CD4-positive, alpha-beta T cell (primary cell): Measurements from ENCODE around the gene EPS8L3. TPM values are rescaled to one million over a fixed set of nuclear protein-coding genes. Genes with fewer than 3 reads are reported as not detected.
A peak's percentile ranks its signal among the peaks of the same experiment; 100 is the strongest.
"Not testable (repeated sequence)": the region's sequence is repeated elsewhere in the genome, so short reads cannot be mapped to it uniquely, and the experiment has no call there.

Experiments used
- ATAC-seq: fragments of 200-7000 bp; cut with Tn5 transposase; one replicate; pipeline ENCODE4 v1.10.0; 2022; ENCODE audit warnings: mild to moderate bottlenecking; ENCODE audit not compliant: poor library complexity
- CTCF ChIA-PET: fragments of 350-600 bp; sonication (Branson Sonifier 250); formaldehyde crosslinking; loops from one replicate; lab custom pipeline; 2021; ENCODE audit warnings: antibody characterized with exemption, inconsistent platforms; lab: Charles Lee
- POLR2A ChIA-PET: fragments of 350-600 bp; sonication (Branson Sonifier 250); formaldehyde crosslinking; loops from one replicate; lab custom pipeline; 2021; ENCODE audit warnings: antibody characterized with exemption, inconsistent platforms; lab: Charles Lee
- DNase-seq, 14 experiments: peaks; one replicate each; pipeline ENCODE4 v3.0.0-alpha.2; 2013 to 2020; ENCODE audit warnings: mixed read lengths in 2 of 14
- H3K27ac ChIP-seq, 2 donors: one replicate each; pipeline versions ENCODE4 v1.5.1 to v1.7.0; 2013; ENCODE audit warnings: low read length in 2 of 2, low read depth in 1 of 2, mild to moderate bottlenecking in 1 of 2
- H3K27me3 ChIP-seq, 2 experiments: 1 replicate in 1 of 2; 2 replicates in 1 of 2; pipeline versions ENCODE4 v1.6.1 to v1.7.0; 2013; ENCODE audit warnings: low read length in 2 of 2, control low read depth in 1 of 2, mild to moderate bottlenecking in 1 of 2, moderate library complexity in 1 of 2; ENCODE audit not compliant: insufficient read depth in 2 of 2, control insufficient read depth in 1 of 2
- H3K36me3 ChIP-seq: one replicate; pipeline ENCODE4 v1.6.1; 2013; ENCODE audit warnings: low read length, control low read depth; ENCODE audit not compliant: insufficient read depth
- H3K4me1 ChIP-seq: one replicate; pipeline ENCODE4 v1.6.1; 2013; ENCODE audit warnings: low read length, control low read depth; ENCODE audit not compliant: insufficient read depth
- H3K4me3 ChIP-seq: one replicate; pipeline ENCODE4 v1.5.1; 2013; ENCODE audit warnings: mild to moderate bottlenecking, low read length, moderate library complexity
- H3K9me3 ChIP-seq, 2 experiments: 1 replicate in 1 of 2; 2 replicates in 1 of 2; pipeline versions ENCODE4 v1.6.1 to v1.7.0; 2013; ENCODE audit warnings: low read length in 2 of 2, mild to moderate bottlenecking in 2 of 2, control low read depth in 1 of 2, moderate library complexity in 1 of 2; ENCODE audit not compliant: control insufficient read depth in 1 of 2, insufficient read depth in 1 of 2
- H3K27ac Mint-ChIP-seq: one replicate; pipeline ENCODE4 v1.8.0; 2020; ENCODE audit warnings: mixed read lengths
- H3K27me3 Mint-ChIP-seq: one replicate; pipeline ENCODE4 v1.8.0; 2021; ENCODE audit warnings: mixed read lengths
- H3K36me3 Mint-ChIP-seq: one replicate; pipeline ENCODE4 v1.8.0; 2021; ENCODE audit warnings: low read depth, mixed read lengths
- H3K4me1 Mint-ChIP-seq: one replicate; pipeline ENCODE4 v1.8.0; 2021; ENCODE audit warnings: low read depth, mixed read lengths
- H3K4me3 Mint-ChIP-seq: one replicate; pipeline ENCODE4 v1.8.0; 2020; ENCODE audit warnings: mild to moderate bottlenecking, mixed read lengths
- H3K9me3 Mint-ChIP-seq: one replicate; pipeline ENCODE4 v1.8.0; 2020; ENCODE audit warnings: mixed read lengths
- intact Hi-C, 2 experiments: fragments of 100-400 bp; cut with DNase I in 1 of 2; cut with micrococcal nuclease in 1 of 2; formaldehyde crosslinking; loops; one replicate each; pipeline versions ENCODE4 v1.15.1 to v1.9.0; 2023 to 2025; cut with DNase I, micrococcal nuclease
- total RNA-seq, 174 experiments: library from RNA in 2 of 174; stranded (reverse) in 2 of 174; gene quantifications; one replicate each; pipeline ENCODE4 v1.2.3 and lab custom pipeline; 2021 to 2026
- TF ChIP-seq, protein P1 (sequence below): fragments of 200-600 bp; IDR thresholded peaks from one replicate; pipeline ENCODE4 v1.8.0; 2022; ENCODE audit warnings: antibody characterized with exemption, mild to moderate bottlenecking

EPS8L3 gene
- total RNA-seq, 2 experiments from 2014 or later: not detected

GRCh38 chr1:109749221-109749620, 14.5 kb downstream of the EPS8L3 start:
- Mint-ChIP-seq H3K27ac (no peak overlapping the region), H3K27me3 (peaks cover 10% of the 10 kb centered on the region), H3K4me1 (no peaks in the 10 kb centered on the region), H3K4me3 (no peak overlapping the region), H3K36me3 (no peaks in the 10 kb centered on the region), H3K9me3 (no peaks in the 10 kb centered on the region)
- Histone ChIP-seq H3K27me3 (peaks cover 5 to 10% of the 10 kb centered on the region in 2 experiments), H3K36me3 (no peaks in the 10 kb centered on the region), H3K27ac (no peak overlapping the region), H3K4me1 (no peaks in the 10 kb centered on the region), H3K9me3 (peaks cover 0 to 5% of the 10 kb centered on the region in 2 experiments), H3K4me3 (no peak overlapping the region)
- intact Hi-C loops: no loop called here
- ChIA-PET POLR2A (interaction anchor here (1.3 kb wide), 1 partner anchor 10 kb away, joined by 3 read pairs; no protein-coding TSS in a partner anchor), CTCF (interaction anchor here (0.6 kb wide), 1 partner anchor 612 kb away, joined by 3 read pairs; no protein-coding TSS in a partner anchor)
- TF ChIP-seq, protein P1, sequence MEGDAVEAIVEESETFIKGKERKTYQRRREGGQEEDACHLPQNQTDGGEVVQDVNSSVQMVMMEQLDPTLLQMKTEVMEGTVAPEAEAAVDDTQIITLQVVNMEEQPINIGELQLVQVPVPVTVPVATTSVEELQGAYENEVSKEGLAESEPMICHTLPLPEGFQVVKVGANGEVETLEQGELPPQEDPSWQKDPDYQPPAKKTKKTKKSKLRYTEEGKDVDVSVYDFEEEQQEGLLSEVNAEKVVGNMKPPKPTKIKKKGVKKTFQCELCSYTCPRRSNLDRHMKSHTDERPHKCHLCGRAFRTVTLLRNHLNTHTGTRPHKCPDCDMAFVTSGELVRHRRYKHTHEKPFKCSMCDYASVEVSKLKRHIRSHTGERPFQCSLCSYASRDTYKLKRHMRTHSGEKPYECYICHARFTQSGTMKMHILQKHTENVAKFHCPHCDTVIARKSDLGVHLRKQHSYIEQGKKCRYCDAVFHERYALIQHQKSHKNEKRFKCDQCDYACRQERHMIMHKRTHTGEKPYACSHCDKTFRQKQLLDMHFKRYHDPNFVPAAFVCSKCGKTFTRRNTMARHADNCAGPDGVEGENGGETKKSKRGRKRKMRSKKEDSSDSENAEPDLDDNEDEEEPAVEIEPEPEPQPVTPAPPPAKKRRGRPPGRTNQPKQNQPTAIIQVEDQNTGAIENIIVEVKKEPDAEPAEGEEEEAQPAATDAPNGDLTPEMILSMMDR: no peak
- ATAC-seq (no peak), DNase-seq (no peak)

- H3K4me1 ChIP-seq, ATAC-seq, CTCF ChIA-PET, H3K4me3 ChIP-seq, intact Hi-C loops, H3K4me3 Mint-ChIP-seq, POLR2A ChIA-PET, H3K36me3 ChIP-seq, H3K27ac ChIP-seq, H3K9me3 Mint-ChIP-seq, DNase-seq, H3K9me3 ChIP-seq, H3K4me1 Mint-ChIP-seq, H3K27ac Mint-ChIP-seq, H3K36me3 Mint-ChIP-seq: not testable (repeated sequence)
- peaks cover 10% of the 10 kb centered on the region for H3K27me3 Mint-ChIP-seq
- peaks cover 5 to 10% of the 10 kb centered on the region in 2 experiments for H3K27me3 ChIP-seq
These were observed 15.4 kb downstream of the EPS8L3 start for GRCh38 chr1:109748311-109748710.

DNA sequence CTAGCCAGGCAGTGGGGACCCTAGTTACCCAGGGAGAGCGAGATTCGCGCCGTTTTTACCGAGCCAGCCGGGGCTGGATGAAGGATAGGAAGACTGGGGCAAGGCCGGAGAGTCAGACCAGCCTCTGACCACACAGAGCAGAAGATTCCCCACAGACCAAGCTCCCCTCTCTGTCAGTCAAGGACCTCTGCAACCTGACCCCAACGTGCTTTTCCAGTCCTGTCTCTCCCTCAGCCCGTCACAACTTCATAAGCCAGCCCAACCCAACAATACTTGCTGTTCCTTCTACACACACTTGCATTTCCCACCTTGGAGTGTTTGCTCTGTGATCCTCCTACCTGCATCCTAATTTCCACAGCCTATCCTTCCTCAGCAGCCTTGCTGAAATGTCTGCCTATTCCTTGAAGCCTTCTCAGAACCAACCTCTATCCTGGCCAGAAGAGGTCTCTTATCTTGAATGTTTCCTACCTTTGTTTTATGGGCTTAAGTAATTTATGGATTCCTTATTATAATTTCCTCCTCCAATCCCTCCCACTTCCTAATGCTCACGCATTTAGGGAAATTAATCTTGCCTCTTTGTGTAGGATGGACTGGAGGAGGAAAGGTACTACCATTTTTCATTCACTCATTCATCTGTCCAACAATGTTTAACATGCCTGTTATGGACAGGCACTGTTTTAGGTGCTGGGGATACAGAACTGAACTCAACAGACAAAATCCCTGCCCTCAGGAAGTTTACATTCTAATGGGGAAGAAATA, 22.9 kb downstream of the EPS8L3 start, which contains the start of gene GSTM3:
GSTM3 (minus strand) TSS at position 424 of the 759 bp plus-strand sequence. CDS start 751 bp downstream, outside the sequence.
- TF ChIP-seq, protein P1: no peak
- H3K4me1 Mint-ChIP-seq: peaks cover 15% of the 10 kb centered on the region
- no peaks in the 10 kb centered on the region for H3K27me3 Mint-ChIP-seq
- no peak for DNase-seq
- peaks cover 27% of the 10 kb centered on the region for H3K36me3 Mint-ChIP-seq
- H3K4me3 Mint-ChIP-seq: peak within 1 kb of the TSS; percentile 90
- Histone ChIP-seq H3K9me3 (no peaks in the 10 kb centered on the region), H3K36me3 (no peaks in the 10 kb centered on the region), H3K27me3 (peaks cover 0 to 4% of the 10 kb centered on the region in 2 experiments), H3K4me1 (peaks cover 18% of the 10 kb centered on the region), H3K27ac (peak within 1 kb of the TSS in 1 of 2 donors; percentile 14), H3K4me3 (peak within 1 kb of the TSS; percentile 71)
- ATAC-seq: peak; percentile 1
- peak within 1 kb of the TSS; percentile 80 for H3K27ac Mint-ChIP-seq
- H3K9me3 Mint-ChIP-seq: no peaks in the 10 kb centered on the region
- CTCF ChIA-PET: interaction anchor here (0.6 to 3.0 kb wide), 2 partner anchors 101 to 244 kb away, joined by 3 to 8 read pairs; partner anchors contain the start of gene AHCYL1
- POLR2A ChIA-PET: interaction anchor here (1.2 to 2.5 kb wide), 2 partner anchors 52 to 85 kb away, joined by 4 to 12 read pairs; partner anchors contain the start of genes GSTM1 and GSTM4
- intact Hi-C loops: no loop called here
